HEK293T (cell line): ENCODE measurements around the gene PSAPL1.

Experiments
- ARNT ChIP-seq: fragments of 450-650 bp; IDR thresholded peaks from 2 replicates; pipeline ENCODE4 v1.6.1; 2017; ENCODE audit warnings: mild to moderate bottlenecking
- BHLHE40 ChIP-seq: fragments of 450-650 bp; IDR thresholded peaks from 2 replicates; pipeline ENCODE4 v1.6.1; 2016; ENCODE audit warnings: mild to moderate bottlenecking, moderate library complexity, borderline replicate concordance
- CTBP1 ChIP-seq: fragments of 450-650 bp; IDR thresholded peaks from 2 replicates; pipeline ENCODE4 v1.6.1; 2016; ENCODE audit warnings: borderline replicate concordance
- ELF4 ChIP-seq: fragments of 450-650 bp; IDR thresholded peaks from 2 replicates; pipeline ENCODE4 v1.6.1; 2017; ENCODE audit warnings: antibody characterized with exemption
- FOXA1 ChIP-seq: fragments of 450-650 bp; IDR thresholded peaks from 2 replicates; pipeline ENCODE4 v1.6.1; 2016; ENCODE audit warnings: mild to moderate bottlenecking
- L3MBTL2 ChIP-seq: fragments of 450-650 bp; conservative IDR thresholded peaks from 2 replicates; pipeline ENCODE4 v1.6.1; 2016; ENCODE audit warnings: mild to moderate bottlenecking
- LEF1 ChIP-seq: fragments of 450-650 bp; IDR thresholded peaks from 2 replicates; pipeline ENCODE4 v1.6.1; 2017; ENCODE audit warnings: mild to moderate bottlenecking, borderline replicate concordance
- SP1 ChIP-seq: fragments of 450-650 bp; IDR thresholded peaks from 2 replicates; pipeline ENCODE4 v1.6.1; 2017
- TF ChIP-seq, protein P1 (sequence below): fragments of 450-650 bp; IDR thresholded peaks from 2 replicates; pipeline ENCODE4 v1.6.1; 2016

DNA sequence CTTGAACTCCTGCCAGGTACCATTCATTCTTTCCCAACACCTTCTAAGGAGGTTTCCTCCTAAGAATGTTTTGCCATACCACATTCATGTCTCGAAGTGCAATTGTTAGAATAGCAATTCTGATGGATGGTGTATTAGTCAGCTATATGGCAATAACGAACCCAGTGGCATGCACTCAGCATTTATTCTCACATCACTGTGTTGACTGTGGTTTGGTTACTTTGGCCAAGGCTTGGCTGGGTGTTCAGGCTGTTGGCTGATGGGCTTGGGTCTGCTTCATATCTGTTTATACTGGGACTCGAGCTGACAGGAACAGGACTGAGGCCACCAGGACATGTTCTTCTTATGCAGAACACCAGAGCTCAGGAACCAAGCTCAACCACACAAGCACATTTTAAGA lies 31.7 kb downstream of the PSAPL1 start:
- TF ChIP-seq ELF4 = no peak
- TF ChIP-seq ARNT = no peak
- no peak for TF ChIP-seq SP1
- no peak for TF ChIP-seq CTBP1
- TF ChIP-seq L3MBTL2 = no peak
- TF ChIP-seq, protein P1, sequence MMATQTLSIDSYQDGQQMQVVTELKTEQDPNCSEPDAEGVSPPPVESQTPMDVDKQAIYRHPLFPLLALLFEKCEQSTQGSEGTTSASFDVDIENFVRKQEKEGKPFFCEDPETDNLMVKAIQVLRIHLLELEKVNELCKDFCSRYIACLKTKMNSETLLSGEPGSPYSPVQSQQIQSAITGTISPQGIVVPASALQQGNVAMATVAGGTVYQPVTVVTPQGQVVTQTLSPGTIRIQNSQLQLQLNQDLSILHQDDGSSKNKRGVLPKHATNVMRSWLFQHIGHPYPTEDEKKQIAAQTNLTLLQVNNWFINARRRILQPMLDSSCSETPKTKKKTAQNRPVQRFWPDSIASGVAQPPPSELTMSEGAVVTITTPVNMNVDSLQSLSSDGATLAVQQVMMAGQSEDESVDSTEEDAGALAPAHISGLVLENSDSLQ = no peak
- no peak for TF ChIP-seq LEF1
- TF ChIP-seq FOXA1 = no peak
- no peak for TF ChIP-seq BHLHE40
